ENCODE data around the gene BCL11A. TPM values are rescaled to one million over a fixed set of nuclear protein-coding genes. Genes with fewer than 3 reads are reported as not detected.

BCL11A gene
- total and polyA plus RNA-seq, 2 of the 13 experiments (the other 11 are each of a cell fraction or from before 2014, with no cell fraction given), result not detected

- whole genome bisulfite sequencing (ENCODE audit: low lambda C conversion rate), result 59% methylated on average over 6 of the region's 6 CpGs
- no peak for ATAC-seq
- no peak for DNase-seq (ENCODE audit: low spot score)
- no peaks in the 10 kb centered on the region for H3K79me2 ChIP-seq (ENCODE audit: insufficient read depth, low read length)
- no peak overlapping the region for H3K4me2 ChIP-seq (ENCODE audit: low read depth, low read length)
- no peaks in the 10 kb centered on the region for H3K36me3 ChIP-seq (replicated peaks in 1 of 2; ENCODE audit: control insufficient read depth in 1 of 2, insufficient read depth in 2 of 2, low read length in 2 of 2)
- H3K4me3 ChIP-seq (replicated peaks in 1 of 3; ENCODE audit: insufficient read depth in 1 of 3, low read depth in 2 of 3, low read length in 3 of 3), result no peak overlapping the region
- CTCF ChIA-PET (ENCODE audit: low intra/inter-chr PET ratio, low total read pairs), result no interaction called here
- H3K27me3 ChIP-seq (ENCODE audit: control insufficient read depth in 1 of 2, insufficient read depth in 2 of 2, low read length in 2 of 2), result peaks cover 0 to 3% of the 10 kb centered on the region in 2 experiments; a peak in 1 of 5 replicates
- H3K4me1 ChIP-seq (ENCODE audit: insufficient read depth, low read length), result 0 out of 2 replicates have a peak, but pooled peaks cover 4% of the 10 kb centered on the region
- no peak overlapping the region for H3K9ac ChIP-seq (ENCODE audit: insufficient read depth, low read depth, low read length)
- no peaks in the 10 kb centered on the region for H4K20me1 ChIP-seq (ENCODE audit: insufficient read depth, low read length)
- no peaks in the 10 kb centered on the region for H3K9me3 ChIP-seq (ENCODE audit: low read length)
- no peak overlapping the region for H2AFZ ChIP-seq (ENCODE audit: low read length)
- in situ Hi-C loops (cut with HindIII; ENCODE audit: extremely low pct_ligation_motif_present, low pct_unique_long_range_greater_than_20kb) (no loop called here), intact Hi-C loops (cut with micrococcal nuclease; ENCODE audit: unreplicated experiment) (loop anchor here (5.0 kb wide), 1 partner anchor 114 kb away; the partner anchor contains the start of gene BCL11A)
- no peak for FAIRE-seq
- no peak for TF ChIP-seq ZNF678 (CRISPR knock-in tag; IDR thresholded peaks at IDR 0.05)
- no peak for TF ChIP-seq FOXM1 (CRISPR knock-in tag; IDR thresholded peaks at IDR 0.05)
- no peak for TF ChIP-seq SIN3B (IDR thresholded peaks at IDR 0.05; ENCODE audit: low read length)
- no TSS peak for BruUV-seq (replicated peaks)
- no peak overlapping the region for H3K27ac ChIP-seq (ENCODE audit: extremely low read length, insufficient read depth, low read length)
- POLR2A ChIA-PET, result no interaction called here
Measured at GRCh38 chr2:60438653-60439052, 114.8 kb downstream of the BCL11A start.

GRCh38 chr2:60438131-60438530 is 115.3 kb downstream of the BCL11A start:
- H3K36me3 ChIP-seq (replicated peaks in 1 of 2; ENCODE audit: control insufficient read depth in 1 of 2, insufficient read depth in 2 of 2, low read length in 2 of 2), result no peaks in the 10 kb centered on the region
- TF ChIP-seq SOX6 (IDR thresholded peaks at IDR 0.05), result no peak
- no peak for TF ChIP-seq SOX6 (CRISPR knock-in tag; IDR thresholded peaks at IDR 0.05)
- TF ChIP-seq GZF1 (CRISPR knock-in tag; IDR thresholded peaks at IDR 0.05), result no peak
- TF ChIP-seq NR2F6 (IDR thresholded peaks at IDR 0.05), result no peak
- TF ChIP-seq NR2F6 (CRISPR knock-in tag; IDR thresholded peaks at IDR 0.05), result no peak
- TF ChIP-seq TBX2 (CRISPR knock-in tag; IDR thresholded peaks at IDR 0.05; ENCODE audit: borderline replicate concordance), result no peak
- no peak for TF ChIP-seq PAF1 (CRISPR knock-in tag; IDR thresholded peaks at IDR 0.05)
- TF ChIP-seq PHB2 (IDR thresholded peaks at IDR 0.05; ENCODE audit: partially characterized antibody), result no peak
- TF ChIP-seq NCOA5 (CRISPR knock-in tag; IDR thresholded peaks at IDR 0.05), result no peak
- TF ChIP-seq XRCC5 (optimal IDR thresholded peaks at IDR 0.05; ENCODE audit: low read length), result no peak
- TF ChIP-seq SNRNP70 (IDR thresholded peaks at IDR 0.05; ENCODE audit: low read depth, low read length), result no peak
- no peak for TF ChIP-seq DPF2 (CRISPR knock-in tag; IDR thresholded peaks at IDR 0.05; ENCODE audit: borderline replicate concordance, low read depth)
- TF ChIP-seq MXD1 (CRISPR knock-in tag; IDR thresholded peaks at IDR 0.05), result no peak
- no peak for TF ChIP-seq TMF1 (CRISPR knock-in tag; IDR thresholded peaks at IDR 0.05; ENCODE audit: low read depth)
- H2AFZ ChIP-seq (ENCODE audit: low read length), result no peak overlapping the region
- H4K20me1 ChIP-seq (ENCODE audit: insufficient read depth, low read length), result no peaks in the 10 kb centered on the region
- ATAC-seq (no peak), DNase-seq (ENCODE audit: low spot score) (no peak), FAIRE-seq (no peak)
- ChIA-PET POLR2A (no interaction called here), CTCF (ENCODE audit: low intra/inter-chr PET ratio, low total read pairs) (no interaction called here)
- H3K4me1 ChIP-seq (ENCODE audit: insufficient read depth, low read length), result 0 out of 2 replicates have a peak, but pooled peaks cover 4% of the 10 kb centered on the region
- no peak overlapping the region for H3K9ac ChIP-seq (ENCODE audit: insufficient read depth, low read depth, low read length)
- intact Hi-C loops (cut with micrococcal nuclease; ENCODE audit: unreplicated experiment) (loop anchor here (5.0 kb wide), 1 partner anchor 114 kb away; the partner anchor contains the start of gene BCL11A), in situ Hi-C loops (cut with HindIII; ENCODE audit: extremely low pct_ligation_motif_present, low pct_unique_long_range_greater_than_20kb) (no loop called here)
- no peaks in the 10 kb centered on the region for H3K79me2 ChIP-seq (ENCODE audit: insufficient read depth, low read length)
- no peaks in the 10 kb centered on the region for H3K9me3 ChIP-seq (ENCODE audit: low read length)
- WGBS (ENCODE audit: low lambda C conversion rate), result 22% methylated on average over 4 of the region's 4 CpGs
- H3K4me3 ChIP-seq (replicated peaks in 1 of 3; ENCODE audit: insufficient read depth in 1 of 3, low read depth in 2 of 3, low read length in 3 of 3), result no peak overlapping the region
- no peak overlapping the region for H3K4me2 ChIP-seq (ENCODE audit: low read depth, low read length)
- H3K27me3 ChIP-seq (ENCODE audit: control insufficient read depth in 1 of 2, insufficient read depth in 2 of 2, low read length in 2 of 2), result peaks cover 0 to 5% of the 10 kb centered on the region in 2 experiments; a peak in 1 of 5 replicates
- no peak overlapping the region for H3K27ac ChIP-seq (ENCODE audit: extremely low read length, insufficient read depth, low read length)
- no TSS peak for BruUV-seq (replicated peaks)

Data from HepG2 (cell line).